Small intestine (tissue), 7 donors: Measurements from ENCODE around the gene SLC39A11. TPM values are rescaled to one million over a fixed set of nuclear protein-coding genes. Genes with fewer than 3 reads are reported as not detected.
"Not testable (repeated sequence)": the region's sequence is repeated elsewhere in the genome, so short reads cannot be mapped to it uniquely, and the experiment has no call there.

Source experiments
- DNase-seq, 2 donors: peaks; one replicate each; pipeline versions ENCODE4 v3.0.0 to v3.0.0-alpha.2; 2013
- FAIRE-seq: peaks from 2 replicates; lab custom pipeline; 2012; peaks lifted over from hg19 to GRCh38; lab: Jason Lieb, UNC
- H3K27ac ChIP-seq, 3 donors: one replicate each; pipeline ENCODE4 v1.5.1; 2013; ENCODE audit warnings: low read length in 2 of 3, mild to moderate bottlenecking in 2 of 3, control low read depth in 1 of 3, inconsistent platforms in 1 of 3, low read depth in 1 of 3, moderate library complexity in 1 of 3
- H3K27me3 ChIP-seq, 3 donors: one replicate each; pipeline ENCODE4 v1.6.1; 2013; ENCODE audit warnings: low read length in 3 of 3, inconsistent platforms in 1 of 3; ENCODE audit not compliant: control insufficient read depth in 3 of 3, insufficient read depth in 3 of 3
- H3K36me3 ChIP-seq, 3 donors: one replicate each; pipeline ENCODE4 v1.6.1; 2013; ENCODE audit warnings: low read length in 3 of 3, inconsistent platforms in 1 of 3, low read depth in 1 of 3, mild to moderate bottlenecking in 1 of 3, moderate library complexity in 1 of 3; ENCODE audit not compliant: control insufficient read depth in 3 of 3, insufficient read depth in 2 of 3
- H3K4me1 ChIP-seq, 3 donors: one replicate each; pipeline ENCODE4 v1.6.1; 2013; ENCODE audit warnings: low read length in 2 of 3, inconsistent platforms in 1 of 3, low read depth in 1 of 3, mild to moderate bottlenecking in 1 of 3, moderate library complexity in 1 of 3; ENCODE audit not compliant: control insufficient read depth in 3 of 3, insufficient read depth in 2 of 3
- H3K4me3 ChIP-seq, 3 donors: one replicate each; pipeline ENCODE4 v1.5.1; 2013; ENCODE audit warnings: low read length in 3 of 3, control low read depth in 1 of 3, inconsistent platforms in 1 of 3, low read depth in 1 of 3, mild to moderate bottlenecking in 1 of 3, moderate library complexity in 1 of 3
- H3K9me3 ChIP-seq, 2 donors: one replicate each; pipeline ENCODE4 v1.6.1; 2013; ENCODE audit warnings: low read depth in 1 of 2, low read length in 1 of 2; ENCODE audit not compliant: control insufficient read depth in 2 of 2, insufficient read depth in 1 of 2
- WGBS, 3 donors: extraction: QIAGEN DNeasy Blood & Tissue Kit; methylation state at CpG; one replicate each; pipeline ENCODE4 v1.1.7; 2013; 5-methylcytosine and 5-hydroxymethylcytosine counted together
- polyA plus RNA-seq, 4 donors: library from polyadenylated mRNA; stranded (reverse) in 3 of 4; unstranded in 1 of 4; fragments of 200-250 nt in 3 of 4; fragments of 120-200 nt in 1 of 4; gene quantifications; one replicate each; pipeline versions ENCODE4 v1.2.1 to v1.2.3, GENCODE V29; 2013
- donor health status: healthy with polysubstance abuse.
- donor health status: control.
- donor health status: control.
- donor health status: Bipolar disorder and iron deficiency.
- donor health status: healthy.

Gene SLC39A11
- polyA plus RNA-seq, 4 donors, result 2.7 to 53.7 (median 11.3) TPM

DNA sequence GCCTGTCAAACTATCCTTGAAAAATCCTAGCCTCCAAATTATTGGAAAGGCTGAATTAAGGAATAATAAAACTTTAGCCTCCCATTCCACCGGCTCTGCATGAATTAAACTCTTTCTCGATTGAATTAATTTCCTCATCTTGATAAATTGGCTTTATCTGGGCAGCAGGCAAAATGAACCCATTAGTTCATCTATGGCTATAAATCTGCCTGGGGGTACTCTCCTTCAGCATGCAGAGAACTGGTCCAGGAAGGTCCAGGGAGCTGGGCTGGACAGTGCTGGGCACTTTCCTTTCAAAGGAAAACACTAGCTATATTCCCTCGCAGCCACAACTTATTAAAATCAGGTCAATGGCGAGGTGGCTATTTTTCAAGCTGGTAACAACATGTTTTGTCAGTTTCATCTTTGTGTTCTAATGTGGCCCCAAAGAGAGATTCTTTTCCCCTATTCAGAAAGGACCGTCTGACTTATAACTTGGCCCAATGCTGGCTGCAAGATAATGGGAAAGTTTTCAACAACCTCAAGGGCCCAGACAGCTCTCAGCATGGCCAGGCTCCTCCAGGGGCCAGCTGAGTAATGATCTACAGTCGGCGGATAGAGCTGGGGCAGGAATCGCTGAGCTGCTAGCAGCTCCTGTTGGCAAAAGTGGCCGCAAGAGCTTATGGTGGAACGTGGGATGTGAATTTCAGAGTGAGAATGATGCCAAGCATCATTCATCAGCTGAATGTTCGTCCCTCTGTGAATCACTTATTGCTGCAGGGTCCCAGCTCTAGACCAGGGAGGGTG, 326.9 kb downstream of the SLC39A11 start:
- H3K27me3 ChIP-seq, result no peaks in the 10 kb centered on the region
- FAIRE-seq (no peak), DNase-seq (no peak)
- WGBS, 3 donors, result 89 to 91% (median 91%) methylated on average over 11 of the region's 11 CpGs
- H3K4me3 ChIP-seq, result no peak overlapping the region
- H3K9me3 ChIP-seq, result peaks cover 0 to 18% of the 10 kb centered on the region in 2 donors
- no peaks in the 10 kb centered on the region for H3K36me3 ChIP-seq
- H3K4me1 ChIP-seq, result no peaks in the 10 kb centered on the region
- H3K27ac ChIP-seq, result no peak overlapping the region

DNA sequence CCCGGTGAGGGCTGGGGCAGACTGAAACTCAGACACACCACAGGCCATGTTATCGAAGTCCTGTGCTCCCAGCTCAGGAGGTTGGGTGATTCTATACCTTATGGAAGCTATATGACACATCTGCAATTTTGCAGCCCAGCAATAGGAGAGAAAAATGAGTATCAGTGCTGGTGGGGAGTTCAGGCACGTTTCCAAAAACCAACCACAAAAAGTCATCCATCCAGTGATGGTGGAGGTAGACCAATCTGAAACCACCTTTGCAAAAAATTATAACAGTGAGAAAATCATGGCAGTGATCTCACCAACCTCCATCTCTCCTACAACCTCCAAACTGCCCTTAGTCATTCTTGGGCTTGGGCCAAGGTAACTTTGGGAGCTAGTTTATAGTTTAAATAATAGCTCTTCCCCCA, 327.9 kb downstream of the SLC39A11 start:
- no peak overlapping the region for H3K4me3 ChIP-seq
- 68 to 87% (median 83%) methylated on average over 3 of the region's 3 CpGs for WGBS, 3 donors
- DNase-seq (no peak), FAIRE-seq (no peak)
- no peak overlapping the region for H3K27ac ChIP-seq
- H3K27me3 ChIP-seq, result no peaks in the 10 kb centered on the region
- no peaks in the 10 kb centered on the region for H3K36me3 ChIP-seq
- H3K4me1 ChIP-seq, result no peaks in the 10 kb centered on the region
- peaks cover 0 to 13% of the 10 kb centered on the region in 2 donors for H3K9me3 ChIP-seq

DNA sequence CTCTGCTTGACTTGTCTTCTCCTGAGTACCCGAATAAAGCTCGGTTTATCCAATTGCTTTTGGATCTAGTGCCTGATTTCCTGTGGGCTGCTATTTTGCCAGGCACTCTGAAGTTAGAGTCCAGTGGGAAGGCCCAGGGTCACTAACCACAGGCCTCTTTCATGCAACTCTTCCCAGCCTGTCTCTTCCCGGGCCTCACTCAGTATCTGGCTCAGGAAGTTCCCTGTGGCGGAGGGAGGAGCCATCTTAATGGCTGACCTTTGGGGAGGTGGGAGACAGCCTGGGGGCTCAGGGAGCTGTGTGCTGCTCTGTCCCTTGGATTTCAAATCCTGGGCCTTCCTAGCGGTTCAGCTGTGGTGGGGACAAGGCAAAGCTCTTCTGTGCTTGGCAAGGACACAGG, 328.5 kb downstream of the SLC39A11 start:
- 73 to 96% (median 78%) methylated on average over 5 of the region's 5 CpGs for WGBS, 3 donors
- H3K27ac ChIP-seq, result no peak overlapping the region
- H3K9me3 ChIP-seq, result peaks cover 0 to 12% of the 10 kb centered on the region in 2 donors
- no peaks in the 10 kb centered on the region for H3K4me1 ChIP-seq
- H3K27me3 ChIP-seq, result no peaks in the 10 kb centered on the region
- no peaks in the 10 kb centered on the region for H3K36me3 ChIP-seq
- no peak overlapping the region for H3K4me3 ChIP-seq
- no peak for FAIRE-seq
- DNase-seq, result no peak

DNA sequence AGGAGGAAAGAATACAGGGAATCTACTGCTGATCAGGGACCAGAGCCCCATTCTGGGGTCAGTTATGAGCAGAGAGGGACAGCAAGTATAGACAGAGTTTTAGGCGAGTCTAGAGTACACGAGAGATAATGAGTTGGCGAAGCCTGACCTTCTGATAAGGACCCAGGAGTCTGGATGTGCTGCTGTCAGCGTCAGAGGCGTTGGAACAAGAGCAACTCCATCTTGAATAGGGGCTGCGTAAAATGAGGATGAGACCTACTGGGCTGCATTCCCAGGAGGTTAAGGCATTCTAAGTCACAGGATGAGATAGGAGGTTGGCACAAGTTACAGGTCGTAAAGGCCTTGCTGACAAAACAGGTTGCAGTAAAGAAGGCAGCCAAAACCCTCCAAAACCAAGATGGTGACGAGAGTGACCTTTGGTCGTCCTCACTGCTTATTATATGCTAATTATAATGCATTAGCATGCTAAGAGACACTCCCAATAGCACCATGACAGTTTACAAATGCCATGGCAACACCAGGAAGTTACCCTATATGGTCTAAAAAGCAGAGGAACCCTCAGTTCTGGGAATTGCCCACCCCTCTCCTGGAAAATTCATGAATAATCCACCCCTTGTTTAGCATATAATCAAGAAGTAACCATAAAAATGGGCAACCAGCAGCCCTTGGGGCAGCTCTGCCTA, 330.5 kb downstream of the SLC39A11 start:
- not testable (repeated sequence) for H3K4me3 ChIP-seq, FAIRE-seq, H3K27me3 ChIP-seq, DNase-seq, H3K4me1 ChIP-seq, H3K36me3 ChIP-seq, H3K9me3 ChIP-seq, H3K27ac ChIP-seq
- 73 to 86% (median 80%) methylated on average over 9 of the region's 9 CpGs for WGBS, 3 donors

DNA sequence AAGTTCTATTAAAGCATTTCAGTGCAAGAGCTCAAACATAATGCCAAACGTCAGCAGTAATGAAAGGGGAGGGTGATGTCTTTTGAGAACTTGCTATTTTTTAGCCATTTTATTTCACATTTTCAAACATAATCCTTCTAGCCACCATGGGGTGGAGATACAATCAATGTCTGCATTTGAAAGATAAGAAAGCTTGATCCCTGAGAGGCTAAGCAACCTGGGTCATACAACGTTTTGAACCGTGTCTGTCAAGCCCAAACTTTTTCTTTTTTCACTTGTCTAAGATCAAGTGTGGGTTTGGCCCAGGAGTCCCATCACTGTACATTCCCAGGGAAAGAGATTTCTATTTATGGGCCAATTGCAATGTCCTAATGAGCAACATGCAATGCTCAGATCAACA, 331.1 kb downstream of the SLC39A11 start:
- Histone ChIP-seq H3K27ac (no peak overlapping the region), H3K27me3 (no peaks in the 10 kb centered on the region), H3K36me3 (no peaks in the 10 kb centered on the region), H3K4me3 (no peak overlapping the region), H3K9me3 (peaks cover 0 to under 1% of the 10 kb centered on the region in 2 donors), H3K4me1 (no peaks in the 10 kb centered on the region)
- FAIRE-seq (no peak), DNase-seq (no peak)
- 81 to 88% (median 85%) methylated on average over 3 of the region's 3 CpGs for WGBS, 3 donors

DNA sequence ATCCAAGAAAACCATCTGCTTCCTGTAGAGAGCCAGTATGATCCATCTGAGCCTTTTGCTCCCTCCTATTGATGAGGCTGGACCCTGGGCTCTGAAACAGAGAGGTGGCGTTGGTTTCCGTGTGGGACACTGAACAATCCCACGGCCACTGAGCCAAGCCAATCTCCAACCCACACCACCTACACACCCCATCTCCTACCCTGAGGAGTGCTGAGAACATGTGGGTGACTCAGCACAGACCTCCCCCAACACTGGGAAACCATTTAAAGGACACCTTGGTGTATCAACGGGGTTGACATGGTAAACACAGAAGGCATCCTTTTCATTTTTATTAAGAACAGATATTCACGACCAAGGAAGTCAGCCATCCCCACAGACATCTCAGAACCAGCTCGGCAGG, 332.1 kb downstream of the SLC39A11 start:
- Histone ChIP-seq H3K27ac (no peak overlapping the region), H3K4me3 (no peak overlapping the region), H3K9me3 (peaks cover 0 to 5% of the 10 kb centered on the region in 2 donors), H3K36me3 (no peaks in the 10 kb centered on the region), H3K27me3 (no peaks in the 10 kb centered on the region), H3K4me1 (no peaks in the 10 kb centered on the region)
- no peak for FAIRE-seq
- no peak for DNase-seq
- 89 to 94% (median 94%) methylated on average over 6 of the region's 6 CpGs for WGBS, 3 donors

DNA sequence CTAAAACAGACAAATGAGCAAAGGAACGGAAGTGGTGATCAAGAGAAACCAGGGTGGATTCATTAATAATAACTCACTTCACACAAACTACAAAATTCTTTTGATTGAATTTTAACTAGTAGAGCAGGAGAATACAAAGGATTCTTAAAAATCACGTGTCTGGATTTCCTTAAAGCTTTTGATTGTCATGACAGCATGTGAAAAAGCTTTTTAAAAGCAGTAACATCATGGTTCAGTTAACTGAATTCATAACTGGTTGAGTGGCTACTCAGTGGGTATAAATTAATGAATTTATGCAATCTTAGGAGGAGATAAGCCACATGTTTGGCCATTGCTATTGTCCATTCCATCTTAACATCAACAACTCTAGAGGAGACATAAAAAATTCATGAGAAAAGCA, 333.2 kb downstream of the SLC39A11 start:
- H3K9me3 ChIP-seq, result peaks cover 0 to 5% of the 10 kb centered on the region in 2 donors
- H3K27ac ChIP-seq, result no peak overlapping the region
- no peak overlapping the region for H3K4me3 ChIP-seq
- H3K4me1 ChIP-seq, result no peaks in the 10 kb centered on the region
- FAIRE-seq (no peak), DNase-seq (no peak)
- 82 to 87% (median 84%) methylated on average over 2 of the region's 2 CpGs for WGBS, 3 donors
- H3K27me3 ChIP-seq, result no peaks in the 10 kb centered on the region
- H3K36me3 ChIP-seq, result no peaks in the 10 kb centered on the region

DNA sequence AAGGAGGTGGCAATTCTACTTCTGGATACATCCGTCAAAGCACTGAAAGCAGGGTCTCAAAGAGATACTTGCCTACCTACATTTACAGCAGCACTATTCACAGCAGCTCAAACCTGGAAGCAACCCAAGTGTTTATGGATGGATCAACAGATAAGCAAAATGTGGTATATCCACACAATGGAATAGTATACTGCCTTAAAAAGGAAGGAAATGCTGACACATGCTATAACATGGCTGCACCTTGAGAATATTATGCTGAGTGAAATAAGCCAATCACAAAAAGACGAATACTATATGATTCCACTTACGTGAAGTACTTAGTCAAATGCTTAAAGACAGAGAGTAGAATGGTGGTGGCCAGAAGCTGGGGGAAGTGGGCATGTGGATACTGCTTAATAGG, 336.2 kb downstream of the SLC39A11 start:
- FAIRE-seq (no peak), DNase-seq (no peak)
- WGBS, 3 donors, result 97 to 99% (median 99%) methylated on average over 3 of the region's 3 CpGs
- no peak overlapping the region for H3K27ac ChIP-seq
- no peak overlapping the region for H3K4me3 ChIP-seq
- no peaks in the 10 kb centered on the region for H3K36me3 ChIP-seq
- H3K4me1 ChIP-seq, result no peaks in the 10 kb centered on the region
- H3K27me3 ChIP-seq, result no peaks in the 10 kb centered on the region
- peaks cover 0 to 5% of the 10 kb centered on the region in 2 donors for H3K9me3 ChIP-seq
